ENCODE results near the gene PHACTR1.

PHACTR1 gene

DNA sequence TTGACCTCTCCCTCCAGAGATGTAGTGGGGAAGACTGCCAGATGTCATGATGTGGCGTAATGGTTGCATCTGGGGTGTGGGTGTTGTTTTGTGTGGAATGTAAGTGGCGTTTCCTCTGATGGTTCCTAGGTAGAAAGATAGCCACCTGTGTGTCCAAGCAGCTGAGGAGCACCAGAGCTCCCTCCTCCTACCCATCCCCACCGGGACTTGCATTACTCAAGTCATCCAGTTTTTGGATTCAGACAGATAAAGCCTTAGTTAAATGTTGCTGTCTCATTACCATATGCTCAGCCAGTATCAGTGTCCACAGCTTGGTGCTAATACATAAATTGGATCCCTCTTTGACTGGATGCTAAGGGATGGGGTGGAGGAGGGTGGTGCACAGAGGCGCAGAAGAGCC, 329.5 kb downstream of the PHACTR1 start:
- no peaks in the 10 kb centered on the region for H3K4me1 ChIP-seq (ENCODE audit: control insufficient read depth in 2 of 2, insufficient read depth in 1 of 2, low read depth in 1 of 2, low read length in 2 of 2)
- H3K18ac ChIP-seq (ENCODE audit: low read length): no peak overlapping the region
- H3K23ac ChIP-seq (ENCODE audit: low read depth, low read length, poor library complexity): no peak overlapping the region
- no peak overlapping the region for H4K91ac ChIP-seq (ENCODE audit: low read depth, low read length, poor library complexity)
- H3K79me1 ChIP-seq (ENCODE audit: low read depth, low read length): no peaks in the 10 kb centered on the region
- no CpG with 5 or more reads among the region's 4 CpGs for WGBS, 2 donors (ENCODE audit: extremely low coverage in 2 of 2, insufficient read length in 2 of 2, insufficient replicate concordance in 1 of 2)
- no peak overlapping the region for H2BK15ac ChIP-seq (ENCODE audit: low read length)
- H3K14ac ChIP-seq (ENCODE audit: low read length): no peak overlapping the region
- H3K9ac ChIP-seq (ENCODE audit: low read depth, low read length, poor library complexity): no peak overlapping the region
- H2AK5ac ChIP-seq (ENCODE audit: low read depth, low read length): no peak overlapping the region
- no peak overlapping the region for H3K4ac ChIP-seq (ENCODE audit: low read length)
- no peaks in the 10 kb centered on the region for H3K27me3 ChIP-seq (ENCODE audit: control insufficient read depth in 3 of 3, insufficient read depth in 3 of 3, low read depth in 1 of 3, low read length in 3 of 3)
- H2BK120ac ChIP-seq (ENCODE audit: low read depth, low read length): no peak overlapping the region
- DNase-seq (ENCODE audit: low spot score): no peak
- no peaks in the 10 kb centered on the region for H3K36me3 ChIP-seq (replicated peaks in 1 of 2; ENCODE audit: control insufficient read depth in 2 of 2, insufficient read depth in 2 of 2, low read length in 2 of 2)
- no peak overlapping the region for H2AFZ ChIP-seq (ENCODE audit: low read length)
- H3K9me3 ChIP-seq (replicated peaks in 1 of 2; ENCODE audit: control insufficient read depth in 2 of 2, insufficient read depth in 1 of 2, low read depth in 1 of 2, low read length in 2 of 2): peaks cover 0 to 1% of the 10 kb centered on the region in 2 donors
- H3K4me2 ChIP-seq (ENCODE audit: insufficient read depth, low read length, poor library complexity, severe bottlenecking): no peak overlapping the region
- H3K27ac ChIP-seq (replicated peaks; ENCODE audit: low read length): no peak overlapping the region
- no peak overlapping the region for H3K4me3 ChIP-seq (ENCODE audit: low read length in 2 of 2)
- no peak overlapping the region for H2BK5ac ChIP-seq (ENCODE audit: low read length)
- H2BK12ac ChIP-seq (ENCODE audit: low read length): no peak overlapping the region
- no peak overlapping the region for H4K8ac ChIP-seq (ENCODE audit: low read depth, low read length)

DNA sequence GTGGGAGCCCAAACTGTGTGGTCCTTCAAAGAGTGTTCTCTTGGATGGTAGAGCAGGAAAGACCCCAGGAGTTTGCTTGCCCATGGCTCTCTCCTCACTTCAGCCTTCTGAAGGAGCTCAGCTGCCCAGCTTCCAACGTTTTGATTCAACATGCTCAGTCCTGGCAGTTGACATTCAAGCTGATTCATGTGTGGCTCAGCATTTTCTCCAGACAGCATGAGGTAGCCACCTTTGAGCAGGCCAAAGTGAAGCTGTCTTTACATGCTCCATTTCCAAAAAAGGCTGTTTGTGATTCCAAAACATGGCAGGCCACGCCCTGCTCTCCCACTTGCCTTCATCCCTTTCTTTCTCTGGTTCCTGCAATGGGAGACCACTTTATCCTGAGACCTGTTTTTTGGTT, 331.5 kb downstream of the PHACTR1 start:
- Histone ChIP-seq H3K4ac (ENCODE audit: low read length) (no peak overlapping the region), H3K36me3 (replicated peaks in 1 of 2; ENCODE audit: control insufficient read depth in 2 of 2, insufficient read depth in 2 of 2, low read length in 2 of 2) (no peaks in the 10 kb centered on the region), H3K79me1 (ENCODE audit: low read depth, low read length) (no peaks in the 10 kb centered on the region), H3K4me3 (ENCODE audit: low read length in 2 of 2) (no peak overlapping the region), H2BK12ac (ENCODE audit: low read length) (no peak overlapping the region), H2BK15ac (ENCODE audit: low read length) (no peak overlapping the region), H3K27ac (replicated peaks; ENCODE audit: low read length) (no peak overlapping the region), H4K8ac (ENCODE audit: low read depth, low read length) (no peak overlapping the region), H3K14ac (ENCODE audit: low read length) (no peak overlapping the region), H4K91ac (ENCODE audit: low read depth, low read length, poor library complexity) (no peak overlapping the region), H3K27me3 (ENCODE audit: control insufficient read depth in 3 of 3, insufficient read depth in 3 of 3, low read depth in 1 of 3, low read length in 3 of 3) (no peaks in the 10 kb centered on the region), H2AFZ (ENCODE audit: low read length) (no peak overlapping the region), H3K23ac (ENCODE audit: low read depth, low read length, poor library complexity) (no peak overlapping the region), H2AK5ac (ENCODE audit: low read depth, low read length) (no peak overlapping the region), H3K9me3 (replicated peaks in 1 of 2; ENCODE audit: control insufficient read depth in 2 of 2, insufficient read depth in 1 of 2, low read depth in 1 of 2, low read length in 2 of 2) (peaks cover 0 to 1% of the 10 kb centered on the region in 2 donors), H2BK5ac (ENCODE audit: low read length) (no peak overlapping the region), H3K18ac (ENCODE audit: low read length) (no peak overlapping the region), H2BK120ac (ENCODE audit: low read depth, low read length) (no peak overlapping the region), H3K9ac (ENCODE audit: low read depth, low read length, poor library complexity) (no peak overlapping the region), H3K4me1 (ENCODE audit: control insufficient read depth in 2 of 2, insufficient read depth in 1 of 2, low read depth in 1 of 2, low read length in 2 of 2) (no peaks in the 10 kb centered on the region), H3K4me2 (ENCODE audit: insufficient read depth, low read length, poor library complexity, severe bottlenecking) (no peak overlapping the region)
- DNase-seq (ENCODE audit: low spot score): no peak
- WGBS, 2 donors (ENCODE audit: extremely low coverage in 2 of 2, insufficient read length in 2 of 2, insufficient replicate concordance in 1 of 2): no CpG with 5 or more reads among the region's 2 CpGs

DNA sequence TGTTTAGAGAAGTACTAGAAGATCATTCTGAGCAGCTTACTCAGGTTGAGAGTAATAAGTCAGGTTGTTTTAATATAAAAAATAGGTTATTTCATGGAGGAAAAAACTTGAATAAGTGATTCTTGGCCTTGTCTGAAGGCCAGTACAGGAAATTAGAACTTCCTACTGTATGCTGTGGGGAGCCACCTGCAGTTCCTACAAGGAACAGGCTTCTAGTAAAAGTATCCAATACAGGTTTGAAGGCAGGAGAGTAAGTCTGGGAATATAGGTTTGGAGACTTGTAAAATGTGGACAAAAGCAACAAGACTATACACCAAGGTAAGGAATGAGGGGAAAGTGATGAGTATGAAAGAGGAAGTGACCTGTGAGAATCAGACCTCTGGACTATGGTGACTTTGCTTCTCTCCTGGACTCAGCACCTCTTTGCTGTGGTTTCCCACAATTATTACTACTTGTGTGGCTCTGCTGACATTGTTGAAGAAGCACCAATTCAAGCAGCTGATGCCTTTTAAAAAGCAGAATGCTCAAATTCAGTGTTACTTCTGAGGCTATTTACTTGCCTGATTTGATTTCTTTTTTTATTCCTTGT, 333.2 kb downstream of the PHACTR1 start:
- Histone ChIP-seq H3K27me3 (ENCODE audit: control insufficient read depth in 3 of 3, insufficient read depth in 3 of 3, low read depth in 1 of 3, low read length in 3 of 3) (no peaks in the 10 kb centered on the region), H3K18ac (ENCODE audit: low read length) (no peak overlapping the region), H3K9me3 (replicated peaks in 1 of 2; ENCODE audit: control insufficient read depth in 2 of 2, insufficient read depth in 1 of 2, low read depth in 1 of 2, low read length in 2 of 2) (peaks cover 0 to 1% of the 10 kb centered on the region in 2 donors), H4K8ac (ENCODE audit: low read depth, low read length) (no peak overlapping the region), H3K4me2 (ENCODE audit: insufficient read depth, low read length, poor library complexity, severe bottlenecking) (no peak overlapping the region), H2AK5ac (ENCODE audit: low read depth, low read length) (no peak overlapping the region), H3K4me1 (ENCODE audit: control insufficient read depth in 2 of 2, insufficient read depth in 1 of 2, low read depth in 1 of 2, low read length in 2 of 2) (no peaks in the 10 kb centered on the region), H3K23ac (ENCODE audit: low read depth, low read length, poor library complexity) (no peak overlapping the region), H2AFZ (ENCODE audit: low read length) (no peak overlapping the region), H2BK15ac (ENCODE audit: low read length) (no peak overlapping the region), H3K27ac (replicated peaks; ENCODE audit: low read length) (no peak overlapping the region), H4K91ac (ENCODE audit: low read depth, low read length, poor library complexity) (no peak overlapping the region), H3K14ac (ENCODE audit: low read length) (no peak overlapping the region), H3K4ac (ENCODE audit: low read length) (no peak overlapping the region), H3K79me1 (ENCODE audit: low read depth, low read length) (no peaks in the 10 kb centered on the region), H3K9ac (ENCODE audit: low read depth, low read length, poor library complexity) (no peak overlapping the region), H3K36me3 (replicated peaks in 1 of 2; ENCODE audit: control insufficient read depth in 2 of 2, insufficient read depth in 2 of 2, low read length in 2 of 2) (no peaks in the 10 kb centered on the region), H3K4me3 (ENCODE audit: low read length in 2 of 2) (no peak overlapping the region), H2BK120ac (ENCODE audit: low read depth, low read length) (no peak overlapping the region), H2BK12ac (ENCODE audit: low read length) (no peak overlapping the region), H2BK5ac (ENCODE audit: low read length) (no peak overlapping the region)
- no peak for DNase-seq (ENCODE audit: low spot score)

DNA sequence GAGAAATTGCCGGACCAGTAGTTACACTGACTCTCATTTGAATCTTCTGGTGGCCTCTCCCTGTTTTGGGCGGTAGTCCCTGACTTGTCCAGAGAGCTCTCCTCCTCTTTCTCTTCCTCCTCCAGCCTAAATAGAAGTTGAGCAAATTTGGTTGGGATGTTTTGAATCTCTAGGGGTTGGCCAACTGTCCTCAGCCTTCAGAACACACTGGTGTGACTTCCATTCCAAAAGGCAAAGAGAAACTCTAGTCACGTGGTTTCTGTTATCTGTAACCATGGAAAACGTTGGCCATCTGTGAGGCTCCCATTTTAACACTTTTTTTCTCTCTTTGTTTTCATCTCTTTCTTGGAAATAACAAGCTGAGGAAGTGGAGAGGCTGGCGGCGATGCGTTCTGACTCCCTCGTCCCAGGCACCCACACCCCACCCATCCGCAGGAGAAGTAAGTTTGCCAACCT, 336.5 kb downstream of the PHACTR1 start:
- Histone ChIP-seq H3K4ac (ENCODE audit: low read length) (no peak overlapping the region), H2BK12ac (ENCODE audit: low read length) (no peak overlapping the region), H2AK5ac (ENCODE audit: low read depth, low read length) (no peak overlapping the region), H3K4me3 (ENCODE audit: low read length in 2 of 2) (no peak overlapping the region), H3K27ac (replicated peaks; ENCODE audit: low read length) (no peak overlapping the region), H2BK5ac (ENCODE audit: low read length) (no peak overlapping the region), H3K23ac (ENCODE audit: low read depth, low read length, poor library complexity) (no peak overlapping the region), H3K4me2 (ENCODE audit: insufficient read depth, low read length, poor library complexity, severe bottlenecking) (no peak overlapping the region), H4K8ac (ENCODE audit: low read depth, low read length) (no peak overlapping the region), H3K14ac (ENCODE audit: low read length) (no peak overlapping the region), H3K36me3 (replicated peaks in 1 of 2; ENCODE audit: control insufficient read depth in 2 of 2, insufficient read depth in 2 of 2, low read length in 2 of 2) (no peaks in the 10 kb centered on the region), H2BK15ac (ENCODE audit: low read length) (no peak overlapping the region), H3K4me1 (ENCODE audit: control insufficient read depth in 2 of 2, insufficient read depth in 1 of 2, low read depth in 1 of 2, low read length in 2 of 2) (no peaks in the 10 kb centered on the region), H3K9me3 (replicated peaks in 1 of 2; ENCODE audit: control insufficient read depth in 2 of 2, insufficient read depth in 1 of 2, low read depth in 1 of 2, low read length in 2 of 2) (no peaks in the 10 kb centered on the region), H3K9ac (ENCODE audit: low read depth, low read length, poor library complexity) (no peak overlapping the region), H2BK120ac (ENCODE audit: low read depth, low read length) (no peak overlapping the region), H2AFZ (ENCODE audit: low read length) (no peak overlapping the region), H3K27me3 (ENCODE audit: control insufficient read depth in 3 of 3, insufficient read depth in 3 of 3, low read depth in 1 of 3, low read length in 3 of 3) (no peaks in the 10 kb centered on the region), H3K79me1 (ENCODE audit: low read depth, low read length) (no peaks in the 10 kb centered on the region), H3K18ac (ENCODE audit: low read length) (no peak overlapping the region), H4K91ac (ENCODE audit: low read depth, low read length, poor library complexity) (no peak overlapping the region)
- DNase-seq (ENCODE audit: low spot score): no peak
- no CpG with 5 or more reads among the region's 9 CpGs for WGBS, 2 donors (ENCODE audit: extremely low coverage in 2 of 2, insufficient read length in 2 of 2, insufficient replicate concordance in 1 of 2)
